AG04450 (cell line): ENCODE measurements around the gene ZDHHC5. TPM values are rescaled to one million over a fixed set of nuclear protein-coding genes. Genes with fewer than 3 reads are reported as not detected.
"Not testable (repeated sequence)": the region's sequence is repeated elsewhere in the genome, so short reads cannot be mapped to it uniquely, and the experiment has no call there.

Experiments
- CTCF ChIA-PET: fragments of 300-600, 350-600 bp; formaldehyde crosslinking; extraction: SDS; loops from one replicate; lab custom pipeline; 2022; ENCODE audit warnings: antibody characterized with exemption, inconsistent platforms; lab: Charles Lee
- POLR2A ChIA-PET: fragments of 350-600 bp; formaldehyde crosslinking; extraction: SDS; loops from one replicate; lab custom pipeline; 2021; ENCODE audit warnings: antibody characterized with exemption, inconsistent platforms; lab: Yijun Ruan, JAX
- DNase-seq: peaks from one replicate; pipeline ENCODE4 v3.0.0-alpha.2; 2011; ENCODE audit warnings: low read depth, low spot score
- H3K27ac ChIP-seq: one replicate; pipeline ENCODE4 v1.5.1; 2012; ENCODE audit warnings: low read depth, low read length, control low read depth
- H3K27me3 ChIP-seq: one replicate; pipeline ENCODE4 v1.6.0; 2012; ENCODE audit warnings: low read length; ENCODE audit not compliant: control insufficient read depth, insufficient read depth
- H3K4me3 ChIP-seq: 2 replicates; pipeline ENCODE4 v1.5.1; 2011; ENCODE audit warnings: mild to moderate bottlenecking, low read depth, low read length, control low read depth
- H3K9me3 ChIP-seq: 2 replicates; pipeline ENCODE4 v1.5.1; 2012; ENCODE audit warnings: low read length; ENCODE audit not compliant: control insufficient read depth, insufficient read depth
- polyA plus RNA-seq: library from polyadenylated mRNA; depleted of rRNA; stranded (reverse); fragments of >200 nt; gene quantifications from 2 replicates; pipeline ENCODE4 v1.2.3, GENCODE V29; 2011
- TF ChIP-seq, protein P1 (sequence below): IDR thresholded peaks from 2 replicates; pipeline ENCODE4 v1.5.1; 2011; ENCODE audit warnings: low read depth, low read length, control low read depth, inconsistent platforms

The ZDHHC5 gene
- polyA plus RNA-seq, 1 experiment, result 56.7 TPM

DNA sequence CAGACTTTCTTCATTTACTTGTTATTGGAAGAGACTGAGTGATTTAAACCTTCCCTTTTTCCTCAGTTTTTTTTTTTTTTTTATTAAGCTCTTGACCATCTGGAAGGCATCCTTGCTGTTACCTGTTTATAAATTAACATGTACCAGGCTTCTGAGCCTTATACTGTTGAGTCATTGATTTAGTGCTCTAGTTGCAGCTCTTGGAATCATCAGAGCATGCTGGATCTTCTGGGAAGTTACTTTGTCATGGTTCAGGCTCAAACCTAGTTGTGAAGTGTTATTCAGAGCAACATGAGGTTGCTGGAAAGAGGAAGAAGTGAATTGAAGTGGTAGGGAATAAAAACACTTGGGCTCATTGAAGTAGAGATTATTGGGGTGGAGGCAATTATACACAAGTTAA, 6.3 kb downstream of the ZDHHC5 start:
- CTCF ChIA-PET, result interaction anchor here (0.6 kb wide), 1 partner anchor 331 kb away, joined by 3 read pairs; no protein-coding TSS in a partner anchor
- POLR2A ChIA-PET, result no interaction called here
- DNase-seq, result no peak
- TF ChIP-seq, protein P1, sequence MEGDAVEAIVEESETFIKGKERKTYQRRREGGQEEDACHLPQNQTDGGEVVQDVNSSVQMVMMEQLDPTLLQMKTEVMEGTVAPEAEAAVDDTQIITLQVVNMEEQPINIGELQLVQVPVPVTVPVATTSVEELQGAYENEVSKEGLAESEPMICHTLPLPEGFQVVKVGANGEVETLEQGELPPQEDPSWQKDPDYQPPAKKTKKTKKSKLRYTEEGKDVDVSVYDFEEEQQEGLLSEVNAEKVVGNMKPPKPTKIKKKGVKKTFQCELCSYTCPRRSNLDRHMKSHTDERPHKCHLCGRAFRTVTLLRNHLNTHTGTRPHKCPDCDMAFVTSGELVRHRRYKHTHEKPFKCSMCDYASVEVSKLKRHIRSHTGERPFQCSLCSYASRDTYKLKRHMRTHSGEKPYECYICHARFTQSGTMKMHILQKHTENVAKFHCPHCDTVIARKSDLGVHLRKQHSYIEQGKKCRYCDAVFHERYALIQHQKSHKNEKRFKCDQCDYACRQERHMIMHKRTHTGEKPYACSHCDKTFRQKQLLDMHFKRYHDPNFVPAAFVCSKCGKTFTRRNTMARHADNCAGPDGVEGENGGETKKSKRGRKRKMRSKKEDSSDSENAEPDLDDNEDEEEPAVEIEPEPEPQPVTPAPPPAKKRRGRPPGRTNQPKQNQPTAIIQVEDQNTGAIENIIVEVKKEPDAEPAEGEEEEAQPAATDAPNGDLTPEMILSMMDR, result no peak
- Histone ChIP-seq H3K4me3 (no peak overlapping the region), H3K9me3 (no peaks in the 10 kb centered on the region), H3K27ac (no peak overlapping the region), H3K27me3 (no peaks in the 10 kb centered on the region)

DNA sequence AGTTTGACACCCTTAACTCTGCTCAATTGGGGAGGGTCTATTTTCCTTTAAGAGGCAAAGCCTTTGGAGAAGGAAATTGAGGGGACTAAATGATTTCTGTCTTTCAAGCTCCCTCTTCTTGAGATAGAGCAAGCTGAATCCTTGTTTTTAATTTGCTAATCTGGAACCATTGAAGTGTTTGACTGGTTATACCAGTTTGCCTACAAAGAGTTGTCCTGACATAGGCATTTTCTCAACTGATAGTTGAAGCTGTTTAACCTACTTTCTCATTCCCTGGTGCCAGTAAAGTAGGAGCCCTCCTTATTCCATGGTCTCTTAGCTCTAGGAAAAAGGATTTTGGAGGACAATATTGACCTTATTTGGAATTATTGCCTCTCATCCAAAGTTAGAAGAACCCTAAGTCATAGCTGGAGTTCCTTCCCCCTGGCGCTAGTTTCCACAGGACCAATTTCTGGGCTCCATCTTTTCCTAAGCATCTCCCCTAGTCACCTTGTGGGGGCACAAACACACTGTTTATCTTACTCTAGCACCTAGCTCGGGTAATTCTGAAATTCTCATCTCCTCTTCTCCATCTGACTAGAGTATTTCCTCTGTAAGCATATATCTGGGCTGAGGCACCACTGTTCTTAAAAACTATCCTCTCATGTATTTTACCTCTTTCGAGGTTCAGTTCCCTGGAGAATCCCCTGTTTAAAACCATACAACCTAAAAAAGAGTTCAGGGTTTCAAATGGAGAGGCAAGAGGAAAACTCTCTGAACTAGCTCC, 7.4 kb downstream of the ZDHHC5 start:
- DNase-seq, result no peak
- ChIA-PET POLR2A (no interaction called here), CTCF (interaction anchor here (0.7 to 1.5 kb wide), 3 partner anchors 182 to 850 kb away, joined by 3 to 6 read pairs (median 4); no protein-coding TSS in a partner anchor)
- TF ChIP-seq, protein P1, result no peak
- Histone ChIP-seq H3K27me3 (no peaks in the 10 kb centered on the region), H3K27ac (no peak overlapping the region), H3K4me3 (no peak overlapping the region), H3K9me3 (no peaks in the 10 kb centered on the region)

DNA sequence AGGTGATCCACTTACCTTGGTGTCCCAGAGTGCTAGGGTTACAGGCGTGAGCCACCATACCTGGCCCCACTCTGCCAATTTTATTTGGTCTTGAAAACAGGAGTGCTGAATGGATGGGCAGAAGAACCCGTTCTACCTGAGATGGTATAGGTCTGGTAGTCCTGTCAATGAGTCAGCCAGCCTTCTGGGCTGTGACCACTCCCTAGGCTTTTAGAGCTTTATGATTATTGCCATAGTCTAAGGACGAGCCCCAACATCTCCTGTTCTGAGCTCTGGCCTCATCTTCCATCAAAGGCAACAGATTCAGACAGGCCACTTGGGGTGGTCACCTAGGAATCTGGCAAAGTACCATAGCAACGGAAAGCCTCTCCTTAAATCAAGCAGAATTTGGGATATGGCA, 11.5 kb downstream of the ZDHHC5 start:
- DNase-seq, result no peak
- Histone ChIP-seq H3K9me3 (no peaks in the 10 kb centered on the region), H3K27ac (no peak overlapping the region), H3K27me3 (no peaks in the 10 kb centered on the region), H3K4me3 (no peak overlapping the region)
- ChIA-PET POLR2A (interaction anchor here (0.5 kb wide), 1 partner anchor 85 kb away, joined by 8 read pairs; no protein-coding TSS in a partner anchor), CTCF (interaction anchor here (0.5 to 1.4 kb wide), 2 partner anchors 35 to 75 kb away, joined by 4 to 5 read pairs; no protein-coding TSS in a partner anchor)
- TF ChIP-seq, protein P1, result no peak

GRCh38 chr11:57680552-57680874, 12.6 kb downstream of the ZDHHC5 start:
- ChIA-PET CTCF (interaction anchor here (1.4 to 1.6 kb wide), 2 partner anchors 36 to 120 kb away, joined by 4 read pairs; no protein-coding TSS in a partner anchor), POLR2A (no interaction called here)
- DNase-seq, result no peak
- no peaks in the 10 kb centered on the region for H3K9me3 ChIP-seq
- H3K27ac ChIP-seq, result no peak overlapping the region
- H3K4me3 ChIP-seq, result no peak overlapping the region
- H3K27me3 ChIP-seq, result no peaks in the 10 kb centered on the region
- TF ChIP-seq, protein P1, result no peak

GRCh38 chr11:57681168-57681567, 13.3 kb downstream of the ZDHHC5 start:
- Histone ChIP-seq H3K27ac (no peak overlapping the region), H3K9me3 (no peaks in the 10 kb centered on the region), H3K27me3 (no peaks in the 10 kb centered on the region), H3K4me3 (no peak overlapping the region)
- no peak for DNase-seq
- ChIA-PET POLR2A (no interaction called here), CTCF (interaction anchor here (1.6 kb wide), 1 partner anchor 120 kb away, joined by 4 read pairs; no protein-coding TSS in a partner anchor)
- TF ChIP-seq, protein P1, result no peak

DNA sequence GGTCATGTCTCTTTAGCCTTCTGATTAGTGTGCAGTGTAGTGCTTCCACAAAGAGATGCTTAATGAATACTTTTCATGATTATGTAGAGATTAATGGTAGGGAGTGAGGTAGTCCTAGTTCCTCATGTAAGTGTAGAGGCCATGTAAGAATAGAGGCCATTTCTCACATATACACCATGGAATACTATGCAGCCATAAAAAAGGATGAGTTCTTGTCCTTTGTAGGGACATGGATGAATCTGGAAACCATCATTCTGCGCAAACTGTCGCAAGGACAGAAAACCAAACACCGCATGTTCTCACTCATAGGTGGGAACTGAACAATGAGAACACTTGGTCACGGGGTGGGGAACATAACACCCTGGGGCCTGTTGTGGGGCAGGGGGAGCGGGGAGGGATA, 22.6 kb downstream of the ZDHHC5 start:
- CTCF ChIA-PET, H3K27ac ChIP-seq: not testable (repeated sequence)

More for the DNA sequence above, 22.6 kb downstream of the ZDHHC5 start:
- H3K4me3 ChIP-seq, DNase-seq, POLR2A ChIA-PET, H3K9me3 ChIP-seq, H3K27me3 ChIP-seq: not testable (repeated sequence)
